ENCODE data around the gene MANSC4. TPM values are rescaled to one million over a fixed set of nuclear protein-coding genes. Genes with fewer than 3 reads are reported as not detected.

MANSC4 gene
- total and polyA plus RNA-seq, 5 donors from 2014 or later, result 1.5 to 2.4 (median 1.9) TPM; not detected in 2

GRCh38 chr12:27781680-27782079, 1.6 kb upstream of the MANSC4 start:
- Histone ChIP-seq H3K4me1 (ENCODE audit: control insufficient read depth, insufficient read depth, low read length, poor library complexity, severe bottlenecking) (peaks cover 45% of the 10 kb centered on the region), H3K27me3 (ENCODE audit: control insufficient read depth, insufficient read depth, low read length) (no peaks in the 10 kb centered on the region), H3K27ac (ENCODE audit: insufficient read depth, low read length, poor library complexity, severe bottlenecking) (no peak overlapping the region), H3K36me3 (ENCODE audit: control insufficient read depth, insufficient read depth, low read length) (no peaks in the 10 kb centered on the region), H3K9me3 (ENCODE audit: control insufficient read depth in 2 of 2, low read length in 2 of 2) (no peaks in the 10 kb centered on the region), H3K4me3 (ENCODE audit: low read depth, low read length) (peak overlapping the region; percentile 69)
- DNase-seq (no peak), ATAC-seq (ENCODE audit: low read depth in 2 of 2) (no peak)
- Mint-ChIP-seq H3K9me3 (no peaks in the 10 kb centered on the region), H3K27ac (peak overlapping the region in 2 of 3 donors; percentile 80 to 85), H3K27me3 (no peaks in the 10 kb centered on the region), H3K4me3 (peak overlapping the region; percentile 89 to 92 (median 90)), H3K4me1 (peaks cover 19 to 51% (median 41%) of the 10 kb centered on the region in 4 donors), H3K36me3 (peaks cover 10% of the 10 kb centered on the region)

- H3K27ac Mint-ChIP-seq, result peak overlapping the region; percentile 38 to 85 (median 80)
- Histone ChIP-seq H3K4me3 (ENCODE audit: low read depth, low read length) (peak overlapping the region; percentile 69), H3K27me3 (ENCODE audit: control insufficient read depth, insufficient read depth, low read length) (no peaks in the 10 kb centered on the region), H3K4me1 (ENCODE audit: control insufficient read depth, insufficient read depth, low read length, poor library complexity, severe bottlenecking) (peaks cover 41% of the 10 kb centered on the region), H3K9me3 (ENCODE audit: control insufficient read depth in 2 of 2, low read length in 2 of 2) (no peaks in the 10 kb centered on the region), H3K27ac (ENCODE audit: insufficient read depth, low read length, poor library complexity, severe bottlenecking) (peak overlapping the region; percentile 57), H3K36me3 (ENCODE audit: control insufficient read depth, insufficient read depth, low read length) (no peaks in the 10 kb centered on the region)
- H3K4me1 Mint-ChIP-seq, result peaks cover 14 to 45% (median 35%) of the 10 kb centered on the region in 4 donors
- H3K9me3 Mint-ChIP-seq, result no peaks in the 10 kb centered on the region
- DNase-seq (peak; percentile 6 to 63 (median 10)), ATAC-seq (ENCODE audit: low read depth in 2 of 2) (peak; percentile 31 to 36)
- H3K4me3 Mint-ChIP-seq, result peak overlapping the region; percentile 89 to 92 (median 90)
- peaks cover 10% of the 10 kb centered on the region for H3K36me3 Mint-ChIP-seq
- no peaks in the 10 kb centered on the region for H3K27me3 Mint-ChIP-seq
These were observed 774 bp upstream of the MANSC4 start for GRCh38 chr12:27780612-27781408.

GRCh38 chr12:27779416-27779919, 568 bp downstream of the MANSC4 start:
- Histone ChIP-seq H3K9me3 (ENCODE audit: control insufficient read depth in 2 of 2, low read length in 2 of 2) (no peaks in the 10 kb centered on the region), H3K27me3 (ENCODE audit: control insufficient read depth, insufficient read depth, low read length) (no peaks in the 10 kb centered on the region), H3K27ac (ENCODE audit: insufficient read depth, low read length, poor library complexity, severe bottlenecking) (peak overlapping the region; percentile 57), H3K36me3 (ENCODE audit: control insufficient read depth, insufficient read depth, low read length) (no peaks in the 10 kb centered on the region), H3K4me3 (ENCODE audit: low read depth, low read length) (peak overlapping the region; percentile 85), H3K4me1 (ENCODE audit: control insufficient read depth, insufficient read depth, low read length, poor library complexity, severe bottlenecking) (peaks cover 38% of the 10 kb centered on the region)
- Mint-ChIP-seq H3K4me1 (peaks cover 4 to 36% (median 28%) of the 10 kb centered on the region in 4 donors), H3K27me3 (peaks cover 4% of the 10 kb centered on the region), H3K9me3 (peaks cover 0 to 1% (median 0%) of the 10 kb centered on the region in 7 donors), H3K27ac (peak overlapping the region; percentile 42 to 94 (median 88)), H3K4me3 (peak overlapping the region; percentile 89 to 94 (median 91)), H3K36me3 (peaks cover 8% of the 10 kb centered on the region)
- DNase-seq (peak in 1 of 3 donors; percentile 29), ATAC-seq (ENCODE audit: low read depth in 2 of 2) (peak in 1 of 2 donors; percentile 29)

- ATAC-seq (ENCODE audit: low read depth in 2 of 2), result no peak
- peaks cover 4% of the 10 kb centered on the region for H3K27me3 Mint-ChIP-seq
- DNase-seq, result no peak
- H3K27me3 ChIP-seq (ENCODE audit: control insufficient read depth, insufficient read depth, low read length), result no peaks in the 10 kb centered on the region
- H3K36me3 ChIP-seq (ENCODE audit: control insufficient read depth, insufficient read depth, low read length), result no peaks in the 10 kb centered on the region
- H3K27ac Mint-ChIP-seq, result peak overlapping the region in 1 of 3 donors; percentile 16
- peaks cover 0 to 1% (median 0%) of the 10 kb centered on the region in 7 donors for H3K9me3 Mint-ChIP-seq
- no peak overlapping the region for H3K27ac ChIP-seq (ENCODE audit: insufficient read depth, low read length, poor library complexity, severe bottlenecking)
- H3K4me3 ChIP-seq (ENCODE audit: low read depth, low read length), result no peak overlapping the region
- no peaks in the 10 kb centered on the region for H3K9me3 ChIP-seq (ENCODE audit: control insufficient read depth in 2 of 2, low read length in 2 of 2)
- peak overlapping the region; percentile 89 to 94 (median 91) for H3K4me3 Mint-ChIP-seq
- H3K4me1 ChIP-seq (ENCODE audit: control insufficient read depth, insufficient read depth, low read length, poor library complexity, severe bottlenecking), result peaks cover 34% of the 10 kb centered on the region
- H3K36me3 Mint-ChIP-seq, result peaks cover 6% of the 10 kb centered on the region
- peaks cover 4 to 30% (median 22%) of the 10 kb centered on the region in 4 donors for H3K4me1 Mint-ChIP-seq
These were observed 1.8 kb downstream of the MANSC4 start for GRCh38 chr12:27778206-27778605.

GRCh38 chr12:27777141-27777540, 2.9 kb downstream of the MANSC4 start:
- no peak overlapping the region for H3K27ac Mint-ChIP-seq
- Histone ChIP-seq H3K9me3 (ENCODE audit: control insufficient read depth in 2 of 2, low read length in 2 of 2) (no peaks in the 10 kb centered on the region), H3K4me3 (ENCODE audit: low read depth, low read length) (no peak overlapping the region), H3K36me3 (ENCODE audit: control insufficient read depth, insufficient read depth, low read length) (no peaks in the 10 kb centered on the region), H3K27ac (ENCODE audit: insufficient read depth, low read length, poor library complexity, severe bottlenecking) (no peak overlapping the region), H3K27me3 (ENCODE audit: control insufficient read depth, insufficient read depth, low read length) (no peaks in the 10 kb centered on the region), H3K4me1 (ENCODE audit: control insufficient read depth, insufficient read depth, low read length, poor library complexity, severe bottlenecking) (peaks cover 24% of the 10 kb centered on the region)
- no peaks in the 10 kb centered on the region for H3K36me3 Mint-ChIP-seq
- peak overlapping the region in 2 of 4 donors; percentile 25 to 94 for H3K4me3 Mint-ChIP-seq
- peaks cover 0 to 1% (median 0%) of the 10 kb centered on the region in 7 donors for H3K9me3 Mint-ChIP-seq
- ATAC-seq (ENCODE audit: low read depth in 2 of 2) (no peak), DNase-seq (no peak)
- peaks cover 4% of the 10 kb centered on the region for H3K27me3 Mint-ChIP-seq
- peaks cover 8 to 23% (median 13%) of the 10 kb centered on the region in 4 donors for H3K4me1 Mint-ChIP-seq

- peaks cover 5% of the 10 kb centered on the region for H3K4me1 ChIP-seq (ENCODE audit: control insufficient read depth, insufficient read depth, low read length, poor library complexity, severe bottlenecking)
- Mint-ChIP-seq H3K27me3 (peaks cover 4% of the 10 kb centered on the region), H3K4me1 (peaks cover 2 to 5% (median 5%) of the 10 kb centered on the region in 4 donors), H3K27ac (no peak overlapping the region), H3K4me3 (no peak overlapping the region), H3K36me3 (peaks cover 3% of the 10 kb centered on the region), H3K9me3 (peaks cover 0 to 1% (median 0%) of the 10 kb centered on the region in 7 donors)
- H3K27me3 ChIP-seq (ENCODE audit: control insufficient read depth, insufficient read depth, low read length), result no peaks in the 10 kb centered on the region
- H3K27ac ChIP-seq (ENCODE audit: insufficient read depth, low read length, poor library complexity, severe bottlenecking), result no peak overlapping the region
- H3K36me3 ChIP-seq (ENCODE audit: control insufficient read depth, insufficient read depth, low read length), result no peaks in the 10 kb centered on the region
- DNase-seq, result no peak
- no peaks in the 10 kb centered on the region for H3K9me3 ChIP-seq (ENCODE audit: control insufficient read depth in 2 of 2, low read length in 2 of 2)
- ATAC-seq (ENCODE audit: low read depth in 2 of 2), result no peak
- no peak overlapping the region for H3K4me3 ChIP-seq (ENCODE audit: low read depth, low read length)
These were observed 7.5 kb downstream of the MANSC4 start for GRCh38 chr12:27772328-27773049.

GRCh38 chr12:27771481-27772327, 8.3 kb downstream of the MANSC4 start:
- peaks cover 4% of the 10 kb centered on the region for H3K27me3 Mint-ChIP-seq
- peak overlapping the region in 1 of 3 donors; percentile 20 for H3K27ac Mint-ChIP-seq
- Histone ChIP-seq H3K27ac (ENCODE audit: insufficient read depth, low read length, poor library complexity, severe bottlenecking) (no peak overlapping the region), H3K9me3 (ENCODE audit: control insufficient read depth in 2 of 2, low read length in 2 of 2) (no peaks in the 10 kb centered on the region), H3K4me1 (ENCODE audit: control insufficient read depth, insufficient read depth, low read length, poor library complexity, severe bottlenecking) (peaks cover 5% of the 10 kb centered on the region), H3K27me3 (ENCODE audit: control insufficient read depth, insufficient read depth, low read length) (no peaks in the 10 kb centered on the region), H3K4me3 (ENCODE audit: low read depth, low read length) (no peak overlapping the region), H3K36me3 (ENCODE audit: control insufficient read depth, insufficient read depth, low read length) (no peaks in the 10 kb centered on the region)
- peaks cover 0 to 1% (median 0%) of the 10 kb centered on the region in 7 donors for H3K9me3 Mint-ChIP-seq
- no peak for ATAC-seq (ENCODE audit: low read depth in 2 of 2)
- H3K4me1 Mint-ChIP-seq, result peaks cover 2 to 5% (median 5%) of the 10 kb centered on the region in 4 donors
- H3K36me3 Mint-ChIP-seq, result peaks cover 3% of the 10 kb centered on the region
- DNase-seq, result peak in 1 of 3 donors; percentile 21
- no peak overlapping the region for H3K4me3 Mint-ChIP-seq
